SK-N-SH (cell line): ENCODE results near the gene NDOR1. TPM values are rescaled to one million over a fixed set of nuclear protein-coding genes. Genes with fewer than 3 reads are reported as not detected.

Experiments
- CTCF ChIA-PET: fragments of 300-600, 350-600 bp; formaldehyde crosslinking; extraction: SDS; loops from one replicate; lab custom pipeline; 2021; lab: Yijun Ruan, JAX
- POLR2A ChIA-PET: fragments of 350-600 bp; sonication (Branson Sonifier 250); formaldehyde crosslinking; extraction: SDS; loops from one replicate; lab custom pipeline; 2020; ENCODE audit warnings: antibody characterized with exemption, inconsistent platforms; lab: Yijun Ruan, JAX
- DNase-seq: peaks from one replicate; pipeline ENCODE4 v3.0.0; 2012
- H2AFZ ChIP-seq: fragments of 200-600 bp; sonication (generic); 2 replicates; pipeline ENCODE4 v1.8.1; 2016; ENCODE audit warnings: antibody characterized with exemption, mild to moderate bottlenecking, low read depth
- H3F3A ChIP-seq: fragments of 200-600 bp; sonication (generic); replicated peaks from 2 replicates; pipeline ENCODE3; 2016; ENCODE audit warnings: antibody characterized with exemption, mild to moderate bottlenecking; ENCODE audit not compliant: insufficient read depth
- H3K27ac ChIP-seq, 2 experiments: fragments of 200-500 bp in 1 of 2; fragments of 200-600 bp in 1 of 2; sonication (Bioruptor generic) in 1 of 2; sonication (generic), shearing (Covaris generic) in 1 of 2; 2 replicates each; pipeline versions ENCODE4 v1.5.1 to v1.6.1; 2014 to 2016; ENCODE audit warnings: low read depth in 2 of 2, inconsistent platforms in 1 of 2, low read length in 1 of 2, mild to moderate bottlenecking in 1 of 2, mixed read lengths in 1 of 2
- H3K27me3 ChIP-seq: fragments of 200-600 bp; sonication (generic), shearing (Covaris generic); 2 replicates; pipeline ENCODE4 v1.6.1; 2016; ENCODE audit warnings: mixed run types; ENCODE audit not compliant: insufficient read depth
- H3K36me3 ChIP-seq, 2 experiments: fragments of 200-500 bp in 1 of 2; fragments of 200-600 bp in 1 of 2; sonication (Bioruptor generic) in 1 of 2; sonication (generic) in 1 of 2; replicated peaks in 1 of 2; 2 replicates each; pipeline versions ENCODE3 to v1.5.1; 2014 to 2016; ENCODE audit warnings: low read length in 1 of 2, mild to moderate bottlenecking in 1 of 2; ENCODE audit not compliant: insufficient read depth in 2 of 2, control insufficient read depth in 1 of 2
- H3K4me1 ChIP-seq, 2 experiments: fragments of 200-500 bp in 1 of 2; fragments of 200-600 bp in 1 of 2; sonication (Bioruptor generic) in 1 of 2; sonication (generic), shearing (Covaris generic) in 1 of 2; 2 replicates each; pipeline versions ENCODE4 v1.5.1 to v1.6.1; 2014 to 2016; ENCODE audit warnings: low read depth in 1 of 2, low read length in 1 of 2, mixed run types in 1 of 2; ENCODE audit not compliant: insufficient read depth in 2 of 2, control insufficient read depth in 1 of 2
- H3K4me2 ChIP-seq: fragments of 200-600 bp; sonication (generic), shearing (Covaris generic); 2 replicates; pipeline ENCODE4 v1.6.1; 2017; ENCODE audit warnings: mixed run types
- H3K4me3 ChIP-seq, 2 experiments: fragments of 200-500 bp in 1 of 2; fragments of 200-600 bp in 1 of 2; sonication (Bioruptor generic) in 1 of 2; sonication (generic), shearing (Covaris generic) in 1 of 2; 2 replicates each; pipeline versions ENCODE4 v1.5.1 to v1.8.1; 2014 to 2016; ENCODE audit warnings: low read depth in 2 of 2, inconsistent platforms in 1 of 2, low read length in 1 of 2, mild to moderate bottlenecking in 1 of 2, mixed read lengths in 1 of 2, moderate library complexity in 1 of 2
- H3K79me2 ChIP-seq: fragments of 200-600 bp; sonication (generic); 2 replicates; pipeline ENCODE4 v1.8.1; 2017; ENCODE audit warnings: mild to moderate bottlenecking; ENCODE audit not compliant: insufficient read depth
- H3K9ac ChIP-seq: fragments of 200-600 bp; sonication (generic); 2 replicates; pipeline ENCODE4 v1.6.1; 2017; ENCODE audit warnings: mixed run types
- H3K9me2 ChIP-seq: fragments of 200-600 bp; sonication (generic); 2 replicates; pipeline ENCODE4 v1.6.1; 2017; ENCODE audit warnings: mixed run types
- H3K9me3 ChIP-seq: fragments of 200-600 bp; sonication (generic); 2 replicates; pipeline ENCODE4 v1.6.1; 2017; ENCODE audit warnings: mixed run types, mild to moderate bottlenecking, moderate library complexity
- H4K20me1 ChIP-seq: fragments of 200-600 bp; sonication (generic); 2 replicates; pipeline ENCODE4 v1.6.1; 2017; ENCODE audit warnings: mild to moderate bottlenecking, mixed run types; ENCODE audit not compliant: insufficient read depth
- CHD2 ChIP-seq: fragments of 150-350 bp; IDR thresholded peaks from 2 replicates; pipeline ENCODE4 v1.6.1; 2018; ENCODE audit warnings: low read length; ENCODE audit not compliant: partially characterized antibody
- IRF3 ChIP-seq: fragments of 150-350 bp; IDR thresholded peaks from 2 replicates; pipeline ENCODE4 v1.6.1; 2016; ENCODE audit warnings: mild to moderate bottlenecking, low read depth, low read length
- JUND ChIP-seq: IDR thresholded peaks from 2 replicates; pipeline ENCODE4 v1.4.0; 2012
- MAX ChIP-seq: IDR thresholded peaks from 2 replicates; pipeline ENCODE4 v1.4.0; 2012; ENCODE audit warnings: low read depth
- NFIC ChIP-seq: IDR thresholded peaks from 2 replicates; pipeline ENCODE4 v1.4.0; 2012; ENCODE audit warnings: borderline replicate concordance
- RCOR1 ChIP-seq: fragments of 150-350 bp; IDR thresholded peaks from 2 replicates; pipeline ENCODE4 v1.6.1; 2017; ENCODE audit warnings: antibody characterized with exemption, low read length
- SMC3 ChIP-seq: IDR thresholded peaks from 2 replicates; pipeline ENCODE4 v1.6.1; 2012; ENCODE audit warnings: low read depth, low read length, improper control_type of control experiment
- TAF1 ChIP-seq: IDR thresholded peaks from 2 replicates; pipeline ENCODE4 v1.6.1; 2012; ENCODE audit warnings: low read depth, mild to moderate bottlenecking, low read length, moderate library complexity, borderline replicate concordance
- USF1 ChIP-seq: IDR thresholded peaks from 2 replicates; pipeline ENCODE4 v1.4.0; 2012; ENCODE audit warnings: low read depth, borderline replicate concordance
- USF2 ChIP-seq: fragments of 150-350 bp; IDR thresholded peaks from 2 replicates; pipeline ENCODE4 v1.6.1; 2017; ENCODE audit warnings: antibody characterized with exemption, low read length, low read depth, borderline replicate concordance
- ZBTB33 ChIP-seq: IDR thresholded peaks from 2 replicates; pipeline ENCODE4 v1.4.0; 2012; ENCODE audit warnings: low read depth, borderline replicate concordance
- WGBS: methylation state at CpG from one replicate; pipeline ENCODE4 v1.1.6; 2017; ENCODE audit warnings: low lambda C conversion rate; 5-methylcytosine and 5-hydroxymethylcytosine counted together
- polyA plus RNA-seq, 3 experiments: library from polyadenylated mRNA; depleted of rRNA; stranded (reverse); fragments of >200 nt; gene quantifications; 2 replicates each; pipeline ENCODE4 v1.2.3, GENCODE V29; 2012
- TF ChIP-seq, protein P1 (sequence below): IDR thresholded peaks from 2 replicates; pipeline ENCODE4; 2012

The NDOR1 gene
- polyA plus RNA-seq, 1 of the 3 experiments (the other 2 are of a cell fraction), result 8.6 TPM

- TF ChIP-seq IRF3, result no peak
Observed at GRCh38 chr9:137162505-137163364, 42.8 kb upstream of the NDOR1 start (continued).

- Histone ChIP-seq H3K4me2 (no peak overlapping the region), H3K27ac (no peak overlapping the region), H3K9me2 (no peaks in the 10 kb centered on the region), H3K4me1 (peaks cover 0 to 3% of the 10 kb centered on the region in 2 experiments; a peak in 1 of 4 replicates), H3K79me2 (no peaks in the 10 kb centered on the region), H4K20me1 (no peaks in the 10 kb centered on the region), H3K36me3 (no peaks in the 10 kb centered on the region), H3K9ac (no peak overlapping the region), H3K9me3 (no peaks in the 10 kb centered on the region), H2AFZ (no peak overlapping the region), H3F3A (no peaks in the 10 kb centered on the region), H3K4me3 (no peak overlapping the region), H3K27me3 (peaks cover 27% of the 10 kb centered on the region)
- TF ChIP-seq TAF1 (no peak), JUND (no peak), CHD2 (no peak)
- no peak for DNase-seq
- ChIA-PET CTCF (interaction anchor here (1.1 kb wide), 1 partner anchor 9 kb away, joined by 3 read pairs; no protein-coding TSS in a partner anchor), POLR2A (no interaction called here)
- WGBS, result 70% methylated on average over 22 of the region's 26 CpGs
Observed at GRCh38 chr9:137163365-137163715, 42.2 kb upstream of the NDOR1 start.

- no peak overlapping the region for H3K4me3 ChIP-seq
- H4K20me1 ChIP-seq, result no peaks in the 10 kb centered on the region
- peaks cover 27% of the 10 kb centered on the region for H3K27me3 ChIP-seq
- H3K9me3 ChIP-seq, result no peaks in the 10 kb centered on the region
- no peak for DNase-seq
- no peak overlapping the region for H3K4me2 ChIP-seq
- no peak overlapping the region for H3K27ac ChIP-seq
- no peaks in the 10 kb centered on the region for H3K9me2 ChIP-seq
- WGBS, result 87% methylated on average over 6 of the region's 22 CpGs
- POLR2A ChIA-PET, result no interaction called here
- no peaks in the 10 kb centered on the region for H3K79me2 ChIP-seq
- no peaks in the 10 kb centered on the region for H3K36me3 ChIP-seq
- no peak overlapping the region for H3K9ac ChIP-seq
- peaks cover 0 to under 1% of the 10 kb centered on the region in 2 experiments; a peak in 1 of 4 replicates for H3K4me1 ChIP-seq
- no peak overlapping the region for H2AFZ ChIP-seq
- no peaks in the 10 kb centered on the region for H3F3A ChIP-seq
- CTCF ChIA-PET, result interaction anchor here (1.1 kb wide), 1 partner anchor 9 kb away, joined by 3 read pairs; no protein-coding TSS in a partner anchor
- TF ChIP-seq CHD2 (no peak), MAX (no peak), NFIC (no peak), USF1 (no peak), SMC3 (no peak), IRF3 (no peak), ZBTB33 (no peak), RCOR1 (no peak), USF2 (no peak)
- TF ChIP-seq, protein P1, sequence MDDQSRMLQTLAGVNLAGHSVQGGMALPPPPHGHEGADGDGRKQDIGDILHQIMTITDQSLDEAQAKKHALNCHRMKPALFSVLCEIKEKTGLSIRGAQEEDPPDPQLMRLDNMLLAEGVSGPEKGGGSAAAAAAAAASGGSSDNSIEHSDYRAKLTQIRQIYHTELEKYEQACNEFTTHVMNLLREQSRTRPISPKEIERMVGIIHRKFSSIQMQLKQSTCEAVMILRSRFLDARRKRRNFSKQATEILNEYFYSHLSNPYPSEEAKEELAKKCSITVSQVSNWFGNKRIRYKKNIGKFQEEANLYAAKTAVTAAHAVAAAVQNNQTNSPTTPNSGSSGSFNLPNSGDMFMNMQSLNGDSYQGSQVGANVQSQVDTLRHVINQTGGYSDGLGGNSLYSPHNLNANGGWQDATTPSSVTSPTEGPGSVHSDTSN, result no peak
Observed at GRCh38 chr9:137163805-137164204, 41.7 kb upstream of the NDOR1 start.
